CD1c-positive myeloid dendritic cell (primary cell): ENCODE measurements around the gene EIF2AK3.
"Not testable (repeated sequence)": the region's sequence is repeated elsewhere in the genome, so short reads cannot be mapped to it uniquely, and the experiment has no call there.

Source experiments
- DNase-seq: peaks from one replicate; pipeline ENCODE4 v3.0.0-alpha.2; 2016; ENCODE audit errors: extremely low spot score

EIF2AK3 gene

GRCh38 chr2:88637464-88637863, 10.2 kb upstream of the EIF2AK3 start:
- no peak for DNase-seq

DNA sequence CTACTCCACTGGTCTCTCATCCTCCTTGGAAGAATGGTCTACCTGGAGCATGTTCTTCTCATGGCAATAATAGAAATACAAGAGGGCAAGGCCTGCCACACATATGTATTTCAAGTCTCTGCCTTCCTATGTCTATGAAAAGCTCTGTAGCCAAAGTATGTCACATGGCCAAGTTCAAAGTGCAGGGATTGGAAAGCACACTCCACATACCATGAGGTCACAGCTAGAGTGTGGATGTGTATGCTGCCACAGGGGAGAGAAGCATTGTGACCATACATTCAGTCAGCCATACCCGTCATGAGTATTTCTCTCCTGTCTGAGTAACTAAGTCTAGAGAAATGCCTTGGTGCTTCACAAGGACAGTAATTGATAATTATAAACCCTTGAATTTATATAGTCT, 8.8 kb upstream of the EIF2AK3 start:
- DNase-seq, result no peak

DNA sequence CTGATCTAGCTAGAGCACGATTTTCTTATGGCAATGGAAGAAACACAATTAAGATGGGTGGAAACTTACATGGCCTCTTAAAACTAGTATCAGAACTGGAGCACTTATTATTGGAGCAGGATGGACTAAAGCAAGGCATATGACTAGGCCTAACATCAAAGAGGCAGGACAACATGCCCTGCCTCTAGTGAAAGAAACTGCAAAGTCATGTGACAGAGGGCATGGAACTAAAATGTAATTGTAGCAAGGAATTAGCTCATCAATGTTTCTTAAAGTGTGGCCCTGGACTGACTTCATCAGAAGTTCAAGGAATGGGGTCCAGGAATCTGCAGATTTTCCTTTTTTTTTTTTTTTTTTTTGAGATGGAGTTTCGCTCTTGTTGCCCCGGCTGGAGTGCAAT, 5.3 kb upstream of the EIF2AK3 start:
- DNase-seq, result no peak

- no peak for DNase-seq
These were observed 1.3 kb upstream of the EIF2AK3 start for GRCh38 chr2:88628571-88628939.

GRCh38 chr2:88627856-88628570, 749 bp upstream of the EIF2AK3 start:
- peak; percentile 96 for DNase-seq

GRCh38 chr2:88626171-88627054, 851 bp downstream of the EIF2AK3 start:
- DNase-seq, result no peak

DNA sequence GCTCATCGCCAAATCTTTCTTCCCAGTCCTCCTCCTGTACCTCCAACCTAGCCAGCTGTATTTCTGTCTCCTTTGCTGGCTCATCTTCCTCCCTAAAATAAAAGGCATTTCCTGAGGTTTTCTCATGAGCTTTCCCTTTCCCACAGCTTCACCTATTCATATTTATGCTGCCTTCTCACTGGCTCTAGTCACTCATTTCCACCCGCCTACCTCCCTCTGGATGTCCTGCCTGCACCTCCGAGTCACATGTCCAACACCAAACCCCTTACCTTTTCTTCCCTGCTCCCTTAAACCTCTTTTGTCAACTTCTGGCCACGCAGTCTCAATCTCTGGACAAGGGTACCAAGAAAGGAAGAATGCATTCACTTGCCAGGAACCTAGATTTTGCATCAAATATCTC, 2.8 kb downstream of the EIF2AK3 start:
- DNase-seq, result no peak

GRCh38 chr2:88623831-88624465, 3.3 kb downstream of the EIF2AK3 start:
- DNase-seq, result not testable (repeated sequence)

GRCh38 chr2:88622307-88622706, 5.0 kb downstream of the EIF2AK3 start:
- DNase-seq, result no peak

DNA sequence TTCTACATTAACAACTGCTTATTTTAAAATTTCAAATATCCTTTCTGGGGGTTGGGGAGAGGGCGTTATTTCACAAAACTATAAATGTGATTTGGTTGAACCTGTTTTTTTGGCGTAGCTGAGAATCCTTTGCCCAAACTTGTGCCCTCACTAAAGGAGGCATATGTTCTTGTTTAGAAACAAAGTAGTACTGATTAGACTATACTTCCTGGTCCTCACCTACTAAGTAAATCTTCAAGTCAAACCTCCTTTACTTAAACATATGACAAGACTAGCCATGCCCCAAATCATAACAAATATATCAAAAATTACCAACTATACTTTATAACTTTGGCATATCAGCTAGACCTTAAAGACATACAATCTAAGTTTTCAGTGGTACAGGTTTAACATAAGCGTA, 5.8 kb downstream of the EIF2AK3 start:
- DNase-seq, result no peak

DNA sequence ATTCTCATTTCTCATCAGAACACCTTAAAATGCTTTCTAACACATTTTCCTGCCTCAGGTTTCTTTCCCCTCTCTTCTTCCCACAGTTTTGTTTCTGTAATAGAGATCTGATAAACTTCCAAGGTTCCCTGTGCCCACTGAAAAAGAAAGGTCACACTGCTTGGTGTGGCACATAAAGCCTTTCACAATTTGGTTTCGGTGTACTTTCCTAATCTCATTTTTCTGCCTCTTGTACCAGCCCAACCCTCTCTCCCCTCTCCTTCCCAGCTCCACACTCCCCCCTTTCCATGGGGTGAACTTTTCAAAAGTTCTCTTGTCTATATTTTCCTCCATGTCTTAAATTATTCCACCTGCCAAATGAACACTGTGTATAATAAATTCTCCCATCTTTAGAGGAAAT, 7.2 kb downstream of the EIF2AK3 start:
- DNase-seq, result no peak

GRCh38 chr2:88615822-88616221, 11.4 kb downstream of the EIF2AK3 start:
- DNase-seq, result no peak

DNA sequence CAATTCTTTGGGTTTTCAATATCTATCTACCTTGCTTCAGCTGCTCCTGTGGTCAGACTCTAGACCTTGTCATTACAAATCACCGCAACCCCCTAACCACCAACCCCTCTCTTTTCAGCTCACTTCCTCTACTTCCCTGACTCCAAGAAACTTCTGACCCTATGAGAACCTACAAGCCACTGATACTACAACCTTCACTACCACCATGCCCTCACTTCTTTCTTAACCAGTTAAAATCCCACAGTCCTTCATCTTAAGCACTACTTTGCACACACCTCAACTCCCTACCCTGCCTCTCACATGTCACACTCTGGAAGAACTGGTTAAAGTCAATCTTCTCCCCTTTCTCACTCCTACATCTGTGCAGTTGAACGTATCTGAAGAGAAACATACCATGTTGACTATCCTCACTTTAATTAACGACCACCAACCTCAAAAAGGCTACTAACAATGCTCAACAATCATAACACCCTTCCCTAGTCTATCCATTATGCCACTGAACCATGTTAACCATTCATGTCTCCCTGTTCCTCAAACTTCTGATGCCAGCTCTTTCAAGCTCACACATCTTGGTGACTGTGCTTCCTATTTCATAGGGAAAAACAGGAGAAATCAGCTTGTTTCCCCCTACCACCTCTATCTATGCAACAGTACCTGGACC, 12.6 kb downstream of the EIF2AK3 start:
- DNase-seq, result no peak

DNA sequence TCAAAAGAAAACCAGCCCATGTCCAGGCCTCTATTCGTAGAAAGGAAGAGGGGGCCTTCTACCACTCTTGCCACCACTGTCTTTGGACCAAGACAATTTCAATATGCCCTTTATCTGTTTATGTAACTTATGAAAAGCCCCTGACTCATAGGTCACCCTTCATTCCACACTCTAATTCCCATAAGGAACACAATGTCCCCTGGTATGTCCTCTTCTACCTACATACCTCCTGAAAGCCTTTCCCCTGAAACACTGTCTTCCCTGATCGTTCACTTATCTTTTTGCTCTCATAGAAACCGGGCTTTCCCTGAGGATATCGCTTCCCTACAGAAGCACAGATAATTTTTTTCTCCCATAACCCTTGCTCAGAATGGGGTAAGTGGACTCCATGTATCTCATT, 13.3 kb downstream of the EIF2AK3 start:
- no peak for DNase-seq

- DNase-seq, result no peak
These were observed 19.1 kb downstream of the EIF2AK3 start for GRCh38 chr2:88608184-88608583.

GRCh38 chr2:88607416-88607815, 19.8 kb downstream of the EIF2AK3 start:
- DNase-seq, result no peak

DNA sequence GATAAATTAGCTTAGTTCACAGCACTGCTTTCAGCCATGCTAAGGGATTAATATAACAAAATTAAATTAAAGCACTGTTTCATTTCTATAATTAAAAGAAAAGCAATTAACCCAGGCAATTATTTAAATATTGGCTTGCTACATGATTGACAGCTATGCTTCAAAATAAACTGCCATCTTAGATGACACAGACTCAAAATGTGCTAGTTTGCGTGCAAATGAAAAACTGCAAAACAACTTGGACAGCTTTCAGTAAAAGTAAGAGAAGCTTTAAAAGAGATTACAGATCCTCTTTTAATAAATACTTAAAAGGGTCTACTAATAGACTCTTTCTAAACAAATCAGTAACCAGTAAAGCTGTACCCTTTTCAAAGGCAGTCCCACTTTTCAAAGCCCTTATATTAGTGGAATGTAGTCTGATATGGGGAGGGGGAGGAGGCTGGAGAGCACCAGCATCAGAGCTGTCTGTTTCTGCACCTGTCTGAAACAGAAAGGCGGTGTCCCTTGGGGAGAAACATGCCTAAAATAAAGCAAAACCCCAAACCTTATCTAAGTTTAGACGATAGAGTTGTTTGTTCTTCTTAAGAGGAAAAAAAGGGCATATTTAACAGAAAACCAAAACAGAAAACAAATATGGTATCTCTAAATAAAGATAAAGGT, 20.8 kb downstream of the EIF2AK3 start:
- no peak for DNase-seq

DNA sequence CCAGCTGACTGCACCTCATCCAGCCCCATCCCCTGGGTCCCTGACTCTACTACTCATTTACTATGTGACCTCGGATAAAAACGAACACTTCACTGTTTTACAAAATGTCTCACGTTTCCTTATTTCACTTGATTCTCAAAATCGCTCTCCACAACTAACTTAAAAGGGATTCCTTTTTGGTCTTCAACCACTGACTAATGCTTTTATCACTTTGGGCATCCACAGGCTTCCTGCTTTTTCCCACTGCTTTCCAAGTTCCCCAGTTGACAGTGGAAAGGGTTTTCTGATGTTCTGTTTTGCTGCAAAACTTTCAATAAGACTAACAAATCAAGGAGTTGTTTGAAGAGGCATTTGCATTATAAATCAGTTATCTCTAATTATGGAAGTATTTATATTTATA, 24.1 kb downstream of the EIF2AK3 start:
- no peak for DNase-seq

DNA sequence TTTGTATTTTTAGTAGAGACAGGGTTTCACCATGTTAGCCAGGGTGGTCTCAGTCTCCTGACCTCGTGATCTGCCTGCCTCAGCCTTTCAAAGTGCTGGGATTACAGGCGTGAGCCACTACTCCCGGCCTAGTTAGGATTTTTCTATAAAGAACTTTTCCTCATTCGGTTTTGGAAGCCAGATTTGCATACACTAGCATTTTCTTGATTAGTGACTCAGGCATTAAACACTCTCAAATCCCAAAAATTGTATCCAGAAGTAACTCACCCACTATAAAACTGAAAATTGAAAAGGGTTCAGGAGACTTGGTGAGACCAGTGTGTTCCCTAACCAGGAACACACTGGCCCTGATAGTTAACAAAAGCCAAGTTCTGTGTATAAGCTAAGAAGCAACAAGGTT, 25.2 kb downstream of the EIF2AK3 start:
- DNase-seq, result no peak

DNA sequence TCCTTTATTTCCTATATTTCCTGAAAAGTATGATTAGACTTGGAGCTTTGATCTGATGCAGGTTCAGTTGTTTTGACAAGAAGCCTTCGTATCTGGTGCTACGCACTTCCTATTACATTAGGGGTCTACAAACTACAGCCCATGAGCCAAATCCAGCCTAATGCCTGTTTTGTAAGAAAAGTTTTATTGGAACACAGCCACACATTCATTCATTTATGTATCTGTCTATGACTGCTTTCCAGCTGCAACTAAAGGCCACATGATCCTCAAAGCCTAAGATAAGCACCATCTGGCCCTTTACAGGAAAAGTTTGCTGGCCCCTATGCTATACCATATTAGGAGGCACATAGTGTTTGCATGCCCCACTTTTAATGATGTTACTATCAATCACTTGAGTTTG, 26.0 kb downstream of the EIF2AK3 start:
- DNase-seq, result no peak

GRCh38 chr2:88600038-88600465, 27.2 kb downstream of the EIF2AK3 start:
- DNase-seq, result peak; percentile 88

GRCh38 chr2:88599527-88599926, 27.7 kb downstream of the EIF2AK3 start:
- peak; percentile 34 for DNase-seq
